Measurements from ENCODE around the gene MARK3.

The MARK3 gene

GRCh38 chr14:103433916-103434563 lies 48.8 kb downstream of the MARK3 start:
- DNase-seq (ENCODE audit: low read depth in 2 of 2): no peak

GRCh38 chr14:103434868-103435442 lies 49.7 kb downstream of the MARK3 start:
- no peak for DNase-seq (ENCODE audit: low read depth in 2 of 2)

GRCh38 chr14:103436533-103436932 lies 51.3 kb downstream of the MARK3 start:
- DNase-seq (ENCODE audit: low read depth in 2 of 2): no peak

GRCh38 chr14:103442288-103442687 lies 57.1 kb downstream of the MARK3 start:
- no peak for DNase-seq (ENCODE audit: low read depth in 2 of 2)

- no peak for DNase-seq (ENCODE audit: low read depth in 2 of 2)
Observed at GRCh38 chr14:103443111-103443510, 57.9 kb downstream of the MARK3 start.

- no peak for DNase-seq (ENCODE audit: low read depth in 2 of 2)
Observed at GRCh38 chr14:103444837-103445524, 59.8 kb downstream of the MARK3 start.

- DNase-seq (ENCODE audit: low read depth in 2 of 2): no peak
Observed at GRCh38 chr14:103445806-103446205, 60.6 kb downstream of the MARK3 start.

- DNase-seq (ENCODE audit: low read depth in 2 of 2): no peak
Observed at GRCh38 chr14:103448097-103448496, 62.9 kb downstream of the MARK3 start.

- DNase-seq (ENCODE audit: low read depth in 2 of 2): no peak
Observed at GRCh38 chr14:103449634-103450161, 64.5 kb downstream of the MARK3 start.

GRCh38 chr14:103450416-103450815 lies 65.2 kb downstream of the MARK3 start:
- DNase-seq (ENCODE audit: low read depth in 2 of 2): no peak

GRCh38 chr14:103451401-103451800 lies 66.2 kb downstream of the MARK3 start:
- DNase-seq (ENCODE audit: low read depth in 2 of 2): no peak

- DNase-seq (ENCODE audit: low read depth in 2 of 2): no peak
Observed at GRCh38 chr14:103453791-103454190, 68.6 kb downstream of the MARK3 start.

GRCh38 chr14:103456167-103456835 lies 71.1 kb downstream of the MARK3 start:
- DNase-seq (ENCODE audit: low read depth in 2 of 2): no peak

- no peak for DNase-seq (ENCODE audit: low read depth in 2 of 2)
Observed at GRCh38 chr14:103460415-103460814, 75.2 kb downstream of the MARK3 start.

GRCh38 chr14:103463149-103463548 lies 77.9 kb downstream of the MARK3 start:
- DNase-seq (ENCODE audit: low read depth in 2 of 2): no peak

- no peak for DNase-seq (ENCODE audit: low read depth in 2 of 2)
Observed at GRCh38 chr14:103463851-103464250, 78.6 kb downstream of the MARK3 start.

- no peak for DNase-seq (ENCODE audit: low read depth in 2 of 2)
Observed at GRCh38 chr14:103472939-103473338, 87.7 kb downstream of the MARK3 start.

- no peak for DNase-seq (ENCODE audit: low read depth in 2 of 2)
Observed at GRCh38 chr14:103474893-103475292, 89.7 kb downstream of the MARK3 start.

- DNase-seq (ENCODE audit: low read depth in 2 of 2): no peak
Observed at GRCh38 chr14:103476065-103476464, 90.8 kb downstream of the MARK3 start.

- DNase-seq (ENCODE audit: low read depth in 2 of 2): no peak
Observed at GRCh38 chr14:103476631-103477030, 91.4 kb downstream of the MARK3 start.

- DNase-seq (ENCODE audit: low read depth in 2 of 2): no peak
Observed at GRCh38 chr14:103480595-103480994, 95.4 kb downstream of the MARK3 start.

- no peak for DNase-seq (ENCODE audit: low read depth in 2 of 2)
Observed at GRCh38 chr14:103483600-103483999, 98.4 kb downstream of the MARK3 start.

Data from stimulated activated CD4-positive, alpha-beta T cell treated with anti-CD3 and anti-CD28 coated beads, Interleukin-4, amount 100 ng/mL, for 48 hours (primary cell).